EH (cell line): ENCODE data around the gene SYPL2.

Source experiments
- DNase-seq: peaks from one replicate; pipeline ENCODE4 v3.0.0-alpha.2; 2015; ENCODE audit warnings: low read depth

SYPL2 gene

GRCh38 chr1:109491372-109491771 is 25.0 kb downstream of the SYPL2 start:
- no peak for DNase-seq

DNA sequence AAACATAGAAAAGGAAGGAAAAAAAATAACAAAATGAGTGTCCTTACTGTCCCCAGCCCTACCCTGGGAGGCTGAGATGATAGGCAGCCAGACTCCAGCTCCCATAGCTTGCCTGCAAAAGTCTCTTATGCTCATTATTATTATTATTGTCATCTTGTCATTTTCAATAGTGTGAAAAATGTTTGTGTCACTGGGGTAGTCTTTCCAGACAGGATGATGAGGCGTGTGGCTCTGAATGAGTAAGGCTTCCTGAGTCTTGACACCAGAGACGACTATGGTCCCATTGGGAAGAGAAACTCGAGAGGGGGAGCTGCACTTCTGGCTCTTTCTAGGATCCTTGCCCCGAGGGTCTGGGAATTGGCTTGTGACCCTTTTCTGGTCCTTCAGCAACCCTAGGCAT is 26.4 kb downstream of the SYPL2 start:
- peak; percentile 26 for DNase-seq

DNA sequence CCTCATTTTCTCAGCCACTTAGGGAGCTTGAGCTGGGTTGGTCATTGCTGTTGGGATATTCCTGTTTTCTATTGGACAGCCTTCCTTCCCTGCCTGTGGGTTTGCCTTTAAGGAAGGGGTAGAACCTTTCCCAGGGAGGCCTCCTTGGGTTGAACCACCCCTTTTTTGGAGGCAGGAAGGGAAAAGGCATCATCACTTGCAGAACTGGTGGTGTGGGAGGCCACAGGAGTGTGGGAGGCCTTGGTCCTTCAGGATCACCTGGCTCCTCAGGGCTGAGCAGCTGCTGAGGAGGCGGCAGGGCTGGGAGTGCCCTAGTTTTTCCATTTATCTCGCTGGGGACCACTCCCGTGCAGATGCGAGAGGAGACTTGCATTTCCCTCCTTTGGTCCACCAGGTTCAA is 26.9 kb downstream of the SYPL2 start:
- DNase-seq = peak; percentile 36

- DNase-seq = peak; percentile 85
Observed at GRCh38 chr1:109493805-109494539, 27.6 kb downstream of the SYPL2 start, which contains the start of gene CYB561D1. CYB561D1 (plus strand) TSS chr1:109494094; CDS start chr1:109494140, 46 bp downstream.

- DNase-seq = no peak
Observed at GRCh38 chr1:109495738-109496137, 29.4 kb downstream of the SYPL2 start.

DNA sequence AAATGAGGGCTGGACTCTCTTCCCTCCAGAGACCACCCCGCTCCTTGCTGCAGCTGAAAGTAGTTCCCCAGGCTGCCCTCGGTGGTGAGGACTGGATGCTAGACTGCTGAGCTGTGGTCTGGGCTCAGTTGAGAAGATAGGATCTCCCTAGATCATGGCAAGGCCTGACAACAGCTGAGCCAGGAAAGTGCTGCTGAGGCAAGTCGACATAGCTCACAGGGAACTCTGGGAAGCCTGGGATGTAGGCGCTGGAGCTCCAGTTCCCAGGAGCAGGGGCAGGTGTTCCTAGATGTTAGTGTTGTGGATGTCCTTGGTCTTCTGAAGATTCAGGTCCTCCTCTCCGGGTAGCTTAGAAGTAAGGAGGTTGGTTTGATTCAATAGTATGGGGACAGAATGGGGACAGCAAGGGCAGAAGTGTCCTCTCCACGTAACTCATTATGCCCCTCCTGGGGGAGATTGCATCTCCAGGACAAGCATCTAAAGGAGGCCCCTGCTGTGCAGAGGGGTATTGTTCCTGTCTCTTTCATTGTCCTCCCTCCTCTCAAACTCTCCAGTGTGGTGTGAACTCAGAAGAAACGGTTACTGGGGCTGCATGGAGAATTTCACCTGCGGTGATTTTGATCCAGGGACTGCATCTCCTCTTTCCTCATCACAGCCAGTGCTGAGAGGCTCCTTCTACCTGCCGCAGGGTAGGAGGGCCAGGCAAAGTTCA is 31.3 kb downstream of the SYPL2 start:
- DNase-seq = no peak

DNA sequence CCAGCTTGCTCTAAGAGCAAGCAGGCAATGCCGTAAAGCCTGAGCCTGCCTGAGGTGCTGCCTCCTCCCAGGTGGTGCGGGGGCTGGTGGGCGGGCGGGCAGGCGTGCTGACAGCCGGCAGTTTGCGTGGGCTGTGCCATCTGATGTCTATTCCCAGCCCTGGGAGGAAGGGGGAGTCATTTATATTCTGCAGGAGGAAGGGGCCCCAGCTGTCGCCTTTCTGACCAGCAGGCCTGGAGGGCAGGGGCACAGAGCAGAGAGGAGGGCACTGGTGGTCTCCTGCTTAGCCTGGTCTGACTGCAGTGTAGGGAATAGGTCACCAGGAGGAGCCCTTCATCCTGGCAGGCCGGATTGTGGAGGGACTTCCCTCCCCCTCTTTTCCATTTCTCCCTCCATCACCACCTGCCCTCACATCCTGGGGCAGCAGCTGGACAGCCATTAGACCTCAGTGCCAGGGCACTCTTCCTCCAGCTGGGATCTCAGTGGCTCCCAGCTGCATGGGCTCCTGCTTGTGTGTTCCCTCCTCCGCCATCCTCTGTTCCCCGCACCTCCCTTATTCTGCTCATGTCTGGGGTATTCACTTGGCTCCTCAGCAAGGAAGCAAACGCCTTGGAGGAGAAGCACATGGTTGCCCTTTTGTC is 31.9 kb downstream of the SYPL2 start:
- peak; percentile 62 for DNase-seq

DNA sequence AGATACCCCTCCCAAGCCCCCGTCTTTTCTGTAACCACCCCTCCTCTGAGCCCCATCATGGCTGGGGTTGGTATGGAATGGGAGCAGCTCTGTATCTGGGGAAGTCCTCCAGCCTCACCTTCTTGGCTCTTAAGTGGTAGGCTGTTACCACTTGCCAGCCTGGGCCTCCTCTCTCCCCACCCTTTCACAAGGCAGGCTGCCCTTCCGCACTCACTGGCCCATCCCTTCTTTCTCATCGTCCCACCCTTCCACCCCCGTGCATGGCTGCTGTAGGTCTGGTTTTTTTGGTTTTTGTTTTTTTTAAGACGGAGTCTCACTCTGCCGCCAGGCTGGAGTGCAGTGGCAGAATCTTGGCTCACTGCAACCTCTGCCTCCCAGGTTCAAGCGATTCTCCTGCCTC is 32.7 kb downstream of the SYPL2 start:
- no peak for DNase-seq

GRCh38 chr1:109499661-109500536 is 33.6 kb downstream of the SYPL2 start:
- peak; percentile 88 for DNase-seq

DNA sequence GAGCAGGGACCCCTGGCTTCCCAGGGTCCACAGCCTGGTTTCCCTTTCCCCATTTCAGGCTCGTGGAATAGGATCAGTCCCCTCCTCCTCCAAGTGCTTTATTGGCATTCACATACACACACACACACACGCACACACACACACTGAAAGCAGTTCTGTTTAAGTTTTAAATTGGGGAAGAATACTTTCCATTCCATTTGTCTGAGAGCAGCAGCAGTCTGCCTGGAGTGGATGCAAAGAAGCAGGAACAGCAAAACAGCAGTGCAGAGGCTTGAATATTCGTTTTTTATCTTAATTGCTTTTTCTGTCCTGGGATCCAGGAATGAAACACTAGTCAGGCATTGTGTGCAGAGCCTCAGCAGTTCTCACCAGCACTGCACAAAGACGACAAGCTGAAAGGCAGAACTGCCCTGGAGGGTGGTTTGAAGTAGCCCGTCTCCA is 34.6 kb downstream of the SYPL2 start:
- DNase-seq = peak; percentile 92

DNA sequence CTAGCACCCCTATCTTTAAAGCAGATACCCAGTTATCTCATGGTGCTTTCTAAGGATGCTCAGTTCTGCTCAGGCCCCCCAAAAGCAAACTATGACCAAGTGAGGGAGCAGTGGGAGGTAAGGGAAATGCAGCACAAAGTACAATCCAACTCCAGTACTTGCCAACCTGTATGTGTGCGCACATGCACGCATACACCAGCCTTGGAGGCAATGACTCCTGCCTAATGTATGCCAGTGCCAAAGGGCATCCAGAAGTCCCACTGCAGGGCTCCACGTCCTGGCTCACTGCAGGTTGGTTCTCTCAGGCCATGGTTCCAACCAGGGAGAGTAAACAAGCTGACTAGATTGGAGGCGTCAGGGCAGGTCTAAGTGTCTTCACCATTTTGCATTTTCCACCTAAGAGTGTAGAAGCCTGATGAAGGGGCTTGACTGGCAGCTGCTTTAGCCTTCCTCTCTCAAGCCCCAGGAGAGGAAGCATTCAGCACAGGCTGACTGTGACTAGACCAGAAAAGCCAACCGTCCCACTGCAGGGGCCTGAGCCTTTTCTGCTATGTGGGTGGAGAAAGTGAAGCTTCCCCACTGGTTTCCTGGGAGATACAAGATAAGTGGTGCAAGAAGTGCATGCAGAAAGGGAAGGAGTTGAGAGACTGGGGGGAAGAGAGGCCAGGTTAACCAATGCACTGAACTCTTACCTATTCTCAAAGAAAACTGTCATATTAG is 35.5 kb downstream of the SYPL2 start:
- no peak for DNase-seq

DNA sequence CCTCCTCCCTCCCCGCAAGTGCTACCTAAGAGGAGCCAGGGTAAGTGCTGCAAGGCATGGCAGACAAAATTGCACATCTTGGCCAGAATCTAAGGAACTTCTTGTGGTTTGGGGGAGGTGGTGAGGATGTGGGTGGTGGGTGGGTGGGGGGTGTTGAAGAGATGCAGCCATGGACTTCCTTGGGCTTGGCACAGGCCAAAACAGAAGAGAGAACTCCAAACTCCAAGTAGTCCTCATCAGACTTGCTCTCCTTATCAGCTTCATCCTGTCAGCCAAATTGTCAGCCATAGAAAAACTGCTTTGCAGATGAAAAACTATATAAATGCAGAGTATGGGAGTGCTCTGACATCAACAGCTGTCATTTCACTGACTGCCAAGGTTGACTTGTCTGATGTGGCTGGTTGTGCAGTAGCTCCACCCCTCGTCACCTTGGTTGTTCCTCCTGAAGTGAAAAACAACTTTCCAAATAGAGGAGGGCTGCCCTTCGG is 36.1 kb downstream of the SYPL2 start:
- no peak for DNase-seq

GRCh38 chr1:109503935-109504334 is 37.6 kb downstream of the SYPL2 start:
- DNase-seq = no peak

- DNase-seq = no peak
Observed at GRCh38 chr1:109504974-109505373, 38.6 kb downstream of the SYPL2 start.

DNA sequence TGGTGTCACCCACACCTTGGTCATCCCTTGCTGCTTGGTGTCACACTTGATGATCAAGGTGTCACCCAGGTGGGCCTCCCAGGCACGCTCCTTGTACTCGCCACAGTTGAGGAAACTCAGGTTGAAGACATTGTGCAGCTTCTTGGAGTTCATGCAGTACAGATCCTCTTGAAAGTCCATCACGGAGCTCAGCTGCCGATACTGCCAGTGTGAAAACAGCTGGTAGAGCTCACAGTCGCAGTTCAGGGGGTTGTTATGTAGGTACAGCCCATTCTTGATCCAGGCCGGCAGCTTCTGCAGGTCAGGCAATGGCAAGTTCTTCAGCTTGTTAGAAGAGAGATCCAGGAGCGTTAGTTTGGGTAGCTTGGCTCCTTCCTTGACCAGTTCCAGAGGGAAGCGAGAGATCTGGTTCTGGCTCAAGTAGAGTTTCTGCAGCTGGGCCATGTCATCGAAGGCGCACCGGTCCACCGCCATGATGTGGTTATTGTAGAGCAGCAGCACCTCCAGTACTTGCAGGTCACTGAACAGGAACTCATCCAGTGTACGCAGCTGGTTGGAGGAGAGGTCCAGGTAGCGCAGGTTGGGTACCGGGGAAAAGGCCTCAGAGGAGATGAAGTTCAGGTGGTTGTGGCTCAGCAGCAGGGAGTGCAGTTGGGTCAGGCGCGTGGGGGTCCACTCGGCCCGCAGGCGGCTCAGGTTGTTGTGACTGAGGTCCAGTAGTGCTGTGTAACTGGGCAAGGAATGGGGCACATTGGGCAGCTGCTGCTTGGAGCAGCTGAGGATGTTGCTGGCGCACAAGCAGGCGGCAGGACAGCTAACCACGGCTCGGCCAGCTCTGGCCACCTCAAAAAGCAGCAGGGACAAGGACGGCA is 41.9 kb downstream of the SYPL2 start:
- no peak for DNase-seq

GRCh38 chr1:109508873-109509175 is 42.5 kb downstream of the SYPL2 start:
- no peak for DNase-seq

DNA sequence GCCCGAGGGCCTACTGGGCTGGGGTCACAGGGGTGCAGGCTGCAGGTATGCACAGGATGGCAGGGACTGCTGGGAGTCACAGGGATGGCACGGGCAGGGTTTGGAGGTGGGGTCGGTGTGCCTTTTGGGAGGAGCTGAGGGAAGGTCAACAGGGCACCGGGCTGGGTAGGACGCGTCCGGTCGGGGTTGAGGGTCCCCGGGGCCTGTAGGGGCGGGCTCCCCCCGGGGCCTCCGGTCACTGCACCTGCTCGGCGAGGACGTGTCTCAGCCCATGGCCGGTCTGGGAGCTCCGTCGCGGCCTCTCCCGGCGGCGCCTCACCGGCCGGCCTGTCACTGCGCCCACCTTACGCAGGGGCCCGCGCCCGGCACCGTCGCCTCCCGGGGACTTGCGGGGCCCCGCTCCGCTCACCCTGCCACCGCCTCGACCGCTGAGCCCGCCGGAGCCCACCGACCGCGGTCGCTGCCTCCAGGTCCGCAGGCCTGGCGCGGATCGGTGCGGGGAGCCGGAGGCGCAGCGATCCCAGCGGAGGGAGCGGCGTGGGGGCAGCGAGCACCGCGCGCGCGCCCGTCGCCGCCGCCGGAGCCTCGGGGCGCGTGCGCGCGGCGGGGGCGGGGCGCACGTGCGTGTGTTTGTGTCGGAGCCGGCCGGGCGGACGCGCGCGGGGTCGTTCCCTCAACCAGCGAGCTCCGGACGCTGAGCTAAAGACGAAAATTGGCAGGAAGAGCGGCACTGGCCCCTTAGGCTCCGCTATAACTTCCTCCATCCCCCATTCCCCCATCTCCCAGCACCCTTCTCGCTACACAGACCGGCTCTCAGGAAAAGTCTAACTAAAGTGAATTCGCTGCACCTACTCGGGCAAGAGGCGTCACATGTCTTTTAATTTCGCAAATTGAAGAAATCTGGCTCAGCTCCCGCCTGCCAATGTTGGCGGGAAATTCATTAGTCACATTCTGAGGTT is 43.1 kb downstream of the SYPL2 start, which contains the start of gene AMIGO1:
AMIGO1 (minus strand) TSS at position 552 of the 959 bp plus-strand sequence. CDS start 815 bp downstream, outside the sequence.
- peak; percentile 56 for DNase-seq

- DNase-seq = no peak
Observed at GRCh38 chr1:109513110-109513710, 46.9 kb downstream of the SYPL2 start.

DNA sequence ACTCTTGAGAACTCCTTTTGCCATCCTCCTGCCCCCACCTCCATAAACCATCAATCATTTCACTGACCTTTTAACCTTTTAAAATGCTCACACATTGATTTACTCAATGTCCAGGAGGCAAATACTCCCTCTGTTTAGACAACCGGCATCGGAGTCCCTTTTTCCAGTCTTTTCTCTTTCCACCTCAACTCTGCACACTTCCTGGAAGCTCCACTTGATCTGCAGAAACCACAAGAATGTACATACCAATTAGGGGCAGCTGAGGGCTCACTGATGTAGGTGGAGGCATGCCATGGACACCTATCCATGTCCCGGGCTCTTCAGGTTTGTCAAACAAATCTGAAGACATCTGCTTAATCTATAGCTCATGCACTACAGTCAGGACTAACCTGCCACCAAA is 48.5 kb downstream of the SYPL2 start:
- DNase-seq = peak; percentile 31
